H9 (cell line): ENCODE results near the gene RNF40. TPM values are rescaled to one million over a fixed set of nuclear protein-coding genes. Genes with fewer than 3 reads are reported as not detected.
A peak's percentile ranks its signal among the peaks of the same experiment; 100 is the strongest.

ENCODE experiments used
- DNase-seq: peaks from one replicate; pipeline ENCODE4 v3.0.0-alpha.2; 2017
- H2AFZ ChIP-seq: one replicate; pipeline ENCODE4 v1.6.1; 2013; ENCODE audit warnings: mild to moderate bottlenecking, low read length, control low read depth, moderate library complexity
- H2AK5ac ChIP-seq: 2 replicates; pipeline ENCODE4 v1.6.1; 2013; ENCODE audit warnings: low read length, control low read depth, mixed read lengths; ENCODE audit not compliant: insufficient read length
- H2BK120ac ChIP-seq: one replicate; pipeline ENCODE4 v1.6.1; 2013; ENCODE audit warnings: low read depth, mild to moderate bottlenecking, low read length, control low read depth, inconsistent platforms; ENCODE audit not compliant: poor library complexity, severe bottlenecking
- H2BK12ac ChIP-seq: 2 replicates; pipeline ENCODE4 v1.6.1; 2013; ENCODE audit warnings: low read length, control low read depth, mixed read lengths, low read depth; ENCODE audit not compliant: insufficient read length
- H2BK15ac ChIP-seq: 2 replicates; pipeline ENCODE4 v1.6.1; 2013; ENCODE audit warnings: low read depth, low read length, control low read depth
- H2BK20ac ChIP-seq: one replicate; pipeline ENCODE4 v1.6.1; 2013; ENCODE audit warnings: low read depth, mild to moderate bottlenecking, low read length, control low read depth, inconsistent platforms; ENCODE audit not compliant: poor library complexity, severe bottlenecking
- H2BK5ac ChIP-seq: 2 replicates; pipeline ENCODE4 v1.6.1; 2013; ENCODE audit warnings: low read length, control low read depth, mixed read lengths; ENCODE audit not compliant: insufficient read length
- H3K14ac ChIP-seq: 2 replicates; pipeline ENCODE4 v1.6.1; 2013; ENCODE audit warnings: low read length, control low read depth; ENCODE audit not compliant: insufficient read depth
- H3K18ac ChIP-seq: 2 replicates; pipeline ENCODE4 v1.6.1; 2013; ENCODE audit warnings: low read depth, mild to moderate bottlenecking, mixed read lengths, low read length, control low read depth; ENCODE audit not compliant: insufficient read length
- H3K23ac ChIP-seq: 2 replicates; pipeline ENCODE4 v1.6.1; 2013; ENCODE audit warnings: low read length, control low read depth, mixed read lengths, low read depth; ENCODE audit not compliant: insufficient read length
- H3K23me2 ChIP-seq: 2 replicates; pipeline ENCODE4 v1.6.1; 2013; ENCODE audit warnings: low read depth, mild to moderate bottlenecking, mixed read lengths, low read length, control low read depth; ENCODE audit not compliant: insufficient read length, poor library complexity, severe bottlenecking
- H3K27ac ChIP-seq: 2 replicates; pipeline ENCODE4 v1.5.1; 2013; ENCODE audit warnings: low read length, control low read depth, mixed read lengths, low read depth; ENCODE audit not compliant: insufficient read length
- H3K27me3 ChIP-seq: 2 replicates; pipeline ENCODE4 v1.6.1; 2013; ENCODE audit warnings: low read length, control low read depth, inconsistent platforms; ENCODE audit not compliant: insufficient read depth
- H3K4ac ChIP-seq: 2 replicates; pipeline ENCODE4 v1.6.1; 2013; ENCODE audit warnings: low read depth, mild to moderate bottlenecking, control low read depth, inconsistent platforms, low read length, moderate library complexity
- H3K4me1 ChIP-seq: 2 replicates; pipeline ENCODE4 v1.6.1; 2013; ENCODE audit warnings: low read length, control low read depth, inconsistent platforms; ENCODE audit not compliant: insufficient read depth
- H3K4me2 ChIP-seq: 2 replicates; pipeline ENCODE4 v1.6.1; 2013; ENCODE audit warnings: low read length, control low read depth, mixed read lengths; ENCODE audit not compliant: insufficient read length, insufficient read depth
- H3K56ac ChIP-seq: 2 replicates; pipeline ENCODE4 v1.6.1; 2013; ENCODE audit warnings: low read depth, mild to moderate bottlenecking, mixed read lengths, low read length, control low read depth; ENCODE audit not compliant: insufficient read length
- H3K79me1 ChIP-seq: 2 replicates; pipeline ENCODE4 v1.6.1; 2013; ENCODE audit warnings: low read depth, mild to moderate bottlenecking, moderate library complexity, low read length, control low read depth, inconsistent platforms; ENCODE audit not compliant: insufficient read depth, poor library complexity, severe bottlenecking
- H3K79me2 ChIP-seq: 2 replicates; pipeline ENCODE4 v1.6.1; 2013; ENCODE audit warnings: low read length, control low read depth, inconsistent platforms; ENCODE audit not compliant: insufficient read depth
- H3K9ac ChIP-seq: 2 replicates; pipeline ENCODE4 v1.6.1; 2013; ENCODE audit warnings: low read length, control low read depth, mixed read lengths; ENCODE audit not compliant: insufficient read length; ENCODE audit errors: extremely low read depth
- H3K9me3 ChIP-seq: one replicate; pipeline ENCODE4 v1.6.1; 2013; ENCODE audit warnings: low read depth, low read length, inconsistent platforms; ENCODE audit not compliant: control insufficient read depth
- H3T11ph ChIP-seq: one replicate; pipeline ENCODE4 v1.6.1; 2013; ENCODE audit warnings: mild to moderate bottlenecking, low read length, control low read depth, inconsistent platforms
- H4K20me1 ChIP-seq: one replicate; pipeline ENCODE4 v1.6.1; 2013; ENCODE audit not compliant: control insufficient read depth, insufficient read length, insufficient read depth
- H4K5ac ChIP-seq: 2 replicates; pipeline ENCODE4 v1.6.1; 2013; ENCODE audit warnings: low read depth, mild to moderate bottlenecking, mixed read lengths, low read length, control low read depth; ENCODE audit not compliant: insufficient read length
- H4K8ac ChIP-seq: replicated peaks from 2 replicates; pipeline ENCODE4 v1.6.1; 2013; ENCODE audit warnings: low read length, control low read depth, mixed read lengths, low read depth; ENCODE audit not compliant: insufficient read length
- H4K91ac ChIP-seq: 2 replicates; pipeline ENCODE4 v1.6.1; 2013; ENCODE audit warnings: low read depth, mild to moderate bottlenecking, moderate library complexity, mixed read lengths, low read length, control low read depth; ENCODE audit not compliant: insufficient read length
- H3K27ac Mint-ChIP-seq, 3 experiments: 2 replicates in 2 of 3; 3 replicates in 1 of 3; pipeline ENCODE4 v1.8.0; 2020 to 2021; ENCODE audit warnings: mixed read lengths in 3 of 3, mild to moderate bottlenecking in 1 of 3, moderate library complexity in 1 of 3
- H3K27me3 Mint-ChIP-seq: 2 replicates; pipeline ENCODE4 v1.8.0; 2021; ENCODE audit warnings: low read depth, mild to moderate bottlenecking, moderate library complexity, mixed read lengths
- H3K36me3 Mint-ChIP-seq, 3 experiments: 2 replicates in 2 of 3; 3 replicates in 1 of 3; pipeline ENCODE4 v1.8.0; 2020 to 2021; ENCODE audit warnings: low read depth in 3 of 3, mixed read lengths in 3 of 3; ENCODE audit not compliant: insufficient read depth in 1 of 3
- H3K4me1 Mint-ChIP-seq, 2 experiments: 2 replicates each; pipeline ENCODE4 v1.8.0; 2020; ENCODE audit warnings: mixed read lengths in 2 of 2
- H3K4me3 Mint-ChIP-seq, 2 experiments: 2 replicates in 1 of 2; 3 replicates in 1 of 2; pipeline ENCODE4 v1.8.0; 2020 to 2021; ENCODE audit warnings: mild to moderate bottlenecking in 2 of 2, mixed read lengths in 2 of 2, moderate library complexity in 1 of 2
- H3K9me3 Mint-ChIP-seq, 2 experiments: 2 replicates in 1 of 2; 3 replicates in 1 of 2; pipeline ENCODE4 v1.8.0; 2020; ENCODE audit warnings: mild to moderate bottlenecking in 2 of 2, mixed read lengths in 2 of 2, moderate library complexity in 1 of 2
- CTCF ChIP-seq: fragments of 200-600 bp; sonication (generic); conservative IDR thresholded peaks from 3 replicates; pipeline ENCODE4 v1.8.0; 2021; ENCODE audit warnings: antibody characterized with exemption, mild to moderate bottlenecking
- WGBS: extraction: QIAGEN DNeasy Blood & Tissue Kit; methylation state at CpG from one replicate; pipeline ENCODE4 v1.1.7; 2013; ENCODE audit warnings: missing lambda C conversion rate, low lambda C conversion rate, mixed read lengths; ENCODE audit not compliant: insufficient read length; ENCODE audit errors: extremely low coverage; 5-methylcytosine and 5-hydroxymethylcytosine counted together
- total RNA-seq: library from RNA; stranded (reverse); gene quantifications from 2 replicates; pipeline ENCODE4 v1.2.1, GENCODE V29; 2021

Gene RNF40
- total RNA-seq, 1 experiment from 2014 or later: 103 TPM

DNA sequence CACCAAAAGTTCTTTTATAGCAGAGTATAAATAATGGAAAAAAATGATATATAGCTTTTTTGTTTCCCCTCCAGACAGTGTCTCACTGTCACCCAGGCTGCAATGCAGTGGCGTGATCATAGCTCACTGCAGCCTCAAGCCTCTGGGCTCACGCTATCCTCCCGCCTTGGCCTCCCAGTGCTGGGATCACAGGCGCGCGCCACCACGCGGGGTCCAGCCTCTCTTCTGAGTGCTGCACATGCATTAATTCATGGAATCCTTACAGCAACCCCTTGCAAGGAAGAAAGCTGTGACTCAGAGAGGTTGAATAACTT lies 42.9 kb downstream of the RNF40 start:
- Mint-ChIP-seq H3K36me3 (no peaks in the 10 kb centered on the region), H3K4me1 (peaks cover 8 to 16% of the 10 kb centered on the region in 2 experiments), H3K4me3 (peak overlapping the region; percentile 73 to 87), H3K27ac (peak overlapping the region in 1 of 3 experiments; percentile 44; a peak in 2 of 7 replicates), H3K27me3 (peaks cover 86% of the 10 kb centered on the region), H3K9me3 (no peaks in the 10 kb centered on the region)
- H3K23me2 ChIP-seq: peaks cover 9% of the 10 kb centered on the region
- H2BK15ac ChIP-seq: no peak overlapping the region
- H3K9me3 ChIP-seq: no peaks in the 10 kb centered on the region
- H3K4me2 ChIP-seq: peak overlapping the region; percentile 93
- no peak overlapping the region for H2BK120ac ChIP-seq
- no peak for TF ChIP-seq CTCF
- no peaks in the 10 kb centered on the region for H3K4me1 ChIP-seq
- H3K18ac ChIP-seq: peak overlapping the region; percentile 12
- H4K8ac ChIP-seq: peak overlapping the region; percentile 11
- no peaks in the 10 kb centered on the region for H3K79me2 ChIP-seq
- no peak overlapping the region for H2BK5ac ChIP-seq
- H3K27ac ChIP-seq: no peak overlapping the region
- peak overlapping the region; percentile 8 for H3K9ac ChIP-seq
- peak overlapping the region; percentile 51; the same call in 1 of the 2 replicates for H3K14ac ChIP-seq
- H3K79me1 ChIP-seq: no peaks in the 10 kb centered on the region
- H3K56ac ChIP-seq: no peak overlapping the region
- H4K20me1 ChIP-seq: peaks cover 2% of the 10 kb centered on the region
- no peak overlapping the region for H2AK5ac ChIP-seq
- H3K4ac ChIP-seq: no peak overlapping the region
- DNase-seq: no peak
- H2BK20ac ChIP-seq: no peak overlapping the region
- no peak overlapping the region for H3K23ac ChIP-seq
- H2BK12ac ChIP-seq: no peak overlapping the region
- H2AFZ ChIP-seq: peak overlapping the region; percentile 53
- no CpG with 5 or more reads among the region's 8 CpGs for WGBS
- no peak overlapping the region for H4K91ac ChIP-seq
- no peak overlapping the region for H3T11ph ChIP-seq
- no peak overlapping the region for H4K5ac ChIP-seq
- H3K27me3 ChIP-seq: peaks cover 8% of the 10 kb centered on the region; the same call in 1 of the 2 replicates
